Right forelimb (tissue), 1 donor: Measurements from ENCODE around the gene CACNB2.

Source experiments
- DNase-seq: peaks from one replicate; pipeline ENCODE4 v3.0.0-alpha.2; 2018

CACNB2 gene

DNA sequence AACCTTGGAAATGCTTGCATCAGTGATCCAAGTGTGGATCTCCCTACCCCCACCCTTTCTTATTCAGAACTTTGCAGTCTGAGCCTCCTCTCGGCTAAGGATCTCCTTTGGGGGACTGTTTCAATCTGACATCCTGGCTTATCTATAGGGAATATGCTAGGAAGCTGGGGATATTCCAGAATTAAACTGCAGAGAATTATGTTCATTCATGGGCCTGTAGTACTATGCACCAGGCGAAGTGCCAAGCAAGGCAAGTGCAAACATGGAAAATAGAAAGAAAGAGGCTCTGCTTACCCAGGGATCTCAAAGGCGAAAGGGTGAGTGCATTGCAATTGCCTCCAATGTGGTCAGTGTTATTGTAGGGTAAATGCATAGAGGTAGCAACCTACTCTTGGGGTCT lies 96.5 kb downstream of the CACNB2 start:
- no peak for DNase-seq

- DNase-seq: no peak
Observed at GRCh38 chr10:18238870-18239485, 98.8 kb downstream of the CACNB2 start.

GRCh38 chr10:18240185-18240882 lies 100.1 kb downstream of the CACNB2 start:
- DNase-seq: no peak

DNA sequence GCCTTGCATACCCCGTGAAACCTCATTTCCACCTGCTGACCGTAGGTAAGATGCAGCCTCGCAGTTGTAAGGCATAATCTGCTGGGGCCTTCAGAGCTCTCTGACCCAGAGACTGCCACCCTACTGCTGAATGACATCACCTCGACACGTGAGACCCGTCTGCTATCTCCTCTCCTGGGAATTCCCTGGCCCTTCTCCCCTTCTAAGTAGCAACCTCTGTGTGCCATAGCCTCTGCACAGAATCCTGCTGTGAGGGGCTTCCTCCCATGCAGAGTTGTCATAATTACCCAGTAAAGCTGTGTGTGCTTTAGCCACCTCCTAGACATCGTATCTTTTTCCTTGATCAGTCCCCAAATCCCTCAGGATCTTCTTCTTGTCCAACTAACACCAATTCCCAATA lies 106.7 kb downstream of the CACNB2 start:
- no peak for DNase-seq

GRCh38 chr10:18252086-18252485 lies 111.9 kb downstream of the CACNB2 start:
- no peak for DNase-seq

- no peak for DNase-seq
Observed at GRCh38 chr10:18254086-18254485, 113.9 kb downstream of the CACNB2 start.

GRCh38 chr10:18254692-18255091 lies 114.5 kb downstream of the CACNB2 start:
- DNase-seq: no peak

DNA sequence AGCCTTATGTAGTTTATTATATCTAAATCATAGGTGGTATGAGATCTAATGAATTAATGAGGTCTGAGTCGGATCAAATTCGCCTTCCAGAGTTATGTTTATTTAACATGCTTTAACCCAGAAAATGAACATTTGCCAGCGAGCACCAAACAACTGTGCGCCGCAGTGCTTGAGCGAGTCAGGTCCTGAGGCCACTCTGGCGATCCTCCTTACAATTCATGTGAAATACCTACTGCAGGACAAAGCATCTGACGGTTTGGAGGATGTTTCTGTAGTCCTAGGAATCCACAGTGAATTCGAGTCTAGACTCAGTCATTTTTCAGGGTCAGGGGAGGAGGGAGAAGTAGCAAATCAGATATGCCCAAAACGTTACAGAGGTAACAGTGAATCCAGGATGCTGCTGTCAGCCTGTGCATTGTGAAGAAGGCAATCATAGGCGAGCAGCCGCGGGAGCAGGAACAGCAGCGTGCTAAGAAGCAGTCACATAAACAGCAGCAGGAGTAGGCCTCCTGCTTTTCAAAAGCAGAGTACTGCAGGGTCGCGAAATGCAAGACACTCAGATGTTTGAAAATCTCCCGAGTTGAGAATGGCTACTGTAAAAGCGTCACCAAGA lies 120.2 kb downstream of the CACNB2 start:
- no peak for DNase-seq

DNA sequence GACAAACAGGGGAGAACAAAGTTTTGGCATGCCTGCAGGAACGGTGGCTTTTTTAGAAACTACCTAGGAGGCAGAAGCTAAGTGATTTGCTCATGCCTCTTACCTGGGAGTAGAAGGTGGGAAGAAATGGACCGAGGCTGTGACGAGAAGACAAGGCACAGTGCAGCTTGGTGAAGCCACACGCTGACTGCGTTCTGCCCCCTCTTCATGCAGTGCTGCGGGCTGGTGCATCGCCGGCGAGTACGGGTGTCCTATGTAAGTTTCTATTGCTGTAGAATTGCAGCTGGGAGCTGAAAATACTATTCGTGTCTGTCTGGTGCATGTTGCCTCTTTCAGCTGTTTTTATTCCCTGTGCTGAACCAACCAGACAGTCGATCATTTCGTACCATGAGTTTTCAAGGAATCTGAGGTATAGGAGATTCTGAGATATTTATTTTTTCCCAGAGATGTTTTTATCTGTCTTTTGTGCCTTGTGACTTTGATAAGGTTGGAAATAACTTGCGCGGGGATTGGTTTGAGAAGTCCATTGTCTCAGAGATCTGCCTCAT lies 120.9 kb downstream of the CACNB2 start:
- DNase-seq: no peak

- no peak for DNase-seq
Observed at GRCh38 chr10:18261768-18262231, 121.6 kb downstream of the CACNB2 start.

GRCh38 chr10:18264466-18265050 lies 124.3 kb downstream of the CACNB2 start:
- no peak for DNase-seq

DNA sequence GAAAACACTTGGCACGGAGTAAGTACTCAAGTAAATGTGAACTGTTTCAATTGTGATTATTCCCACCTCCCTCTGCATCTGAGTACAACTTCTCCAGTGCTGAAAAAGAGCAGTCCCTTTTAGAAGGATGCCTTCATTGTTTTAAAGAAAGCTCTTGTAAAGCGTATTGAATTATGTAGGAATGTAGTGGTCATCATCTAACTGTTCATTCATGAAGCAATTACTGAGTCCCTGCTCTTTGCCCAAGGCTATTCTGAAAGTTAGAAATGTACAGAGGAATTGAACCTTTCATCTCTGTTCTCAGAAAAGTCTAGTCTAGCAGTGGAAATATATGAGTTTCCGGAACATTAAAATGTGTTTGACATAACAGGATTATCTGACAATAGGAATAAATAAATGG lies 127.8 kb downstream of the CACNB2 start:
- DNase-seq: no peak

DNA sequence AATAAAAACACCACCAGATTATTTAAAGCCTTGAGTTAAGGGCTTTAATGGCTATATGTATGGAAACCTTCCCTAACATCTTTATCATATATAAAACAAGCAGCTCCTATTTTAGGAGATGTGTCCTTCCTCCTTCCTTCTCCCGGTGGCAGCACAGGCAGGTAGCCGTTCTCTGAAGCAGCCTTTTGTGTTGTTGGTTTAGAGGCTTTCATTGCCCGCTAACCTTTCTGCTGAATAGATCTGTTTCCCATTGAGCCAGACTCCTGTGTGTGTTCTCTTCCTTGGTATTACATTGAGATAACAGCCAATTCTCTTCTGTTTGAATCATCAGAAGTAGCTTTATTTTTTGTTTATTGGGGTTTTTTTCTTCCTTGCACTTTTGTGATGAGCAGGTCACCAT lies 131.3 kb downstream of the CACNB2 start:
- DNase-seq: no peak

DNA sequence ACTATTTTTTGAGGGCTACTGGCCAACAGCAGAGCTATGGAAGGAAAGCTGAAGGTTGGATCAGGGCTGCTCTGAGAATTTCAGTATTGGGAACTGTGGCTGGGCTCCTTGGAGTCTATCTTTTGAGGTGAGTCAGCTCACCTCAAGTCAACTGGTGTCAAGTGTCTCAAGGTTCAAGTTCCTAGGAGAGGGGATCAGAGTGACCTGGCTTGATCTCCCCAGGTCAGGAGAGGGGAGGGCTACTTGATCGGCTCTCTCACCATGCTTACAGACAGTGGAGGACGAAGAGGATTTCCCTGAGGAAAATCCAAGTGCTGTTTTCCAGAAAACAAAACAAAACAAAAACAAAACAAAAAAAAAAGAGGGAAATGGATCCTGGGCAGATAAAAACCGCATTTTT lies 132.8 kb downstream of the CACNB2 start:
- no peak for DNase-seq

- no peak for DNase-seq
Observed at GRCh38 chr10:18278181-18278580, 138.0 kb downstream of the CACNB2 start.

DNA sequence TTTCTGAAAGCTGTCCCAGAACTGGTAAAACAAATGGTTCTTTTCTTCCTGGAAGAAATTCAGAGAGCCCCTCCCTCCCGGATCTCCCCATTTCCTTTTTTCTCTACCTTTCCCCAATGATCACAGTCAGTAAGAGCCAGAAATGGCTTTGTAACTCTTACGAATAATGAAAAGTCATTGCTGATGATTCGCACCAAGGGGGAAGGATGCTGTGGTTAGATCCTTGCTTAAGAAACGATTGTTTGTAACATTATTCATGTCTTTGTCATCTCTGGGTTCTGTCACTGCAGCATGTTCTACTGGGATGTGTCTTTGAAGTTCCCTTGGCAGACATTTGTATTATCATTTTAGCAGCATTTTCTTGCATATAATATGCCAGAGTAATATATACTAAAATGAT lies 138.9 kb downstream of the CACNB2 start:
- no peak for DNase-seq

GRCh38 chr10:18282094-18282493 lies 141.9 kb downstream of the CACNB2 start:
- DNase-seq: no peak

GRCh38 chr10:18290651-18291313 lies 150.6 kb downstream of the CACNB2 start:
- no peak for DNase-seq

- DNase-seq: no peak
Observed at GRCh38 chr10:18293536-18294510, 153.6 kb downstream of the CACNB2 start.

DNA sequence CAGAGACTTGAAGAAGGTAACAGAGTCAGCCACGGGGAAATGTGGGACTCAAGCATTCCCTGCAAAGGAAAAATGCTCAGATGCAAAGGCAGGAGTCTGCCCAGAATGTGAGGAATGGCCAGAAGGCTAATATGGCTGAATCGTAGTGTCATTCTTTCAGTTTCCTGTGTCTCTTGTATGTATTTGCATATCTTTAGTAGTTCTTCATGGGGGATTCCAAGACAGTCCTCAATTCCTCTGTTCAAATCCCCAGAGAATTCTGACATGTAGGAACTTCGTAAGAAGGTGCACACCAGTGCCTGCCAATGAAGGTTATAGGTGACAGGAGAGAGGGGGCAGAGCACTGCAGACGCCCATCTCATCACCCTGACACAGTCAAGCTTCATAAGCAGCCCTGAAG lies 154.4 kb downstream of the CACNB2 start:
- DNase-seq: no peak

DNA sequence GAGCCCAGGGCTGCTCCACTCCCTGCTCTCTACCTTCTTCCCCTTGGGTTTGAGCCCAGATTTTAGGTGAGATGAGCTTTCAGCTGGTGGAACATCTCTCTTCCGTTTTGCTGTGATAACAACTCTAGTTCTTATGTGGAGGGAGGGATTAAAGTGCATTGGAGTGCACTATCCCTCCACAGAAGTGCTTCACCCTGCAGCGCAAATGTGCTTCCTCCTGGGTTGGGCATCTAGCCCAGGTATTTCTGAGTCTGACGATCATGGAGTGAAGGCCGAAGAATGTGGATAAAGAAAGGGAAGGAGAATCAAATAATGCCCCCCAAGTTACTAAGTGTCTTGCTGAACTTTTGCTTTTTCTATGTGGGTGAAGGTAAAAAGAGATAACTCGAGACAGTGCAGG lies 157.4 kb downstream of the CACNB2 start:
- no peak for DNase-seq

DNA sequence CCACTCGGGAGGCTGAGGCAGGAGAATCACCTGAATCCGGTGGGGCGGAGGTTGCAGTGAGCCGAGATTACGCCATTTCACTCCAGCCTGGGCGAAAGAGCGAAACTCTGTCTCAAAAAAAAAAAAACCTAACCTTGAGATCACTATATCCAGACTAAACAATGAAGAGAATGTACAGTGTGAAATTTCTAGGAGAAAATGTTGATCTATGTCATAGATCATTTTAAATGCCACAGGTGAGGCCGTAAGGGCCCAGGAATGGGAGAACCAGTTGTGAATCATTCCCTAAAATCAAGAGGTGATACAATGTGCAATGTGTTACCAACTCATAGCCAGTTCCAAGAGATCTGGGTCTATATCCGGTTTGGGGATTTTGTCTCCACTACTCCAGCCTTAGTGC lies 158.0 kb downstream of the CACNB2 start:
- DNase-seq: no peak
